Stimulated activated CD4-positive, alpha-beta T cell treated with anti-CD3 and anti-CD28 coated beads, Interleukin-1b, Interleukin-23, amount 100 ng/mL, for 24 hours (primary cell): ENCODE measurements around the gene SLC8A2.
"Not testable (repeated sequence)": the region's sequence is repeated elsewhere in the genome, so short reads cannot be mapped to it uniquely, and the experiment has no call there.

ENCODE experiments used
- DNase-seq, 4 experiments: peaks; one replicate each; pipeline ENCODE4 v3.0.0-alpha.2; 2020; ENCODE audit warnings: low read depth in 4 of 4, low spot score in 1 of 4

Gene SLC8A2

DNA sequence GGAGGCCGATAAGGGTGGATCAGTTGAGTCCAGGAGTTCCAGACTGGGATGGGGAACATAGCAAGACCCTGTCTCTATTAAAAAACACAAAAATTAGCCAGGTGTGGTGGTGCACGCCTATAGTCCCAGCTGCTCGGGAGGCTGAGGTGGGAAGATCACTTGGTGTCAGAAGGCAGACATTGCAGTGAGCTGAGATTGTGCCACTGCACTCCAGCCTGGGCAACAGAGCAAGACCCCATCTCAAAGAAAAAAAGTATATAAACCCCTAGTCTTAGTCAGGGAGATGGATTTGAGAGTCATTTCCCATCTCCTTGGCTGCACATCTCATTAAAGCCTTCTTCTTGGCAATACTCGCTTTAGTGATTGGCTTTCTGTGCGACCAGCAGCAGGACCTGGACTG lies 87.8 kb downstream of the SLC8A2 start:
- DNase-seq = not testable (repeated sequence)

- DNase-seq = no peak
Measured at GRCh38 chr19:47381653-47382279, 89.9 kb downstream of the SLC8A2 start.

- DNase-seq = no peak
Measured at GRCh38 chr19:47381121-47381520, 90.6 kb downstream of the SLC8A2 start.

DNA sequence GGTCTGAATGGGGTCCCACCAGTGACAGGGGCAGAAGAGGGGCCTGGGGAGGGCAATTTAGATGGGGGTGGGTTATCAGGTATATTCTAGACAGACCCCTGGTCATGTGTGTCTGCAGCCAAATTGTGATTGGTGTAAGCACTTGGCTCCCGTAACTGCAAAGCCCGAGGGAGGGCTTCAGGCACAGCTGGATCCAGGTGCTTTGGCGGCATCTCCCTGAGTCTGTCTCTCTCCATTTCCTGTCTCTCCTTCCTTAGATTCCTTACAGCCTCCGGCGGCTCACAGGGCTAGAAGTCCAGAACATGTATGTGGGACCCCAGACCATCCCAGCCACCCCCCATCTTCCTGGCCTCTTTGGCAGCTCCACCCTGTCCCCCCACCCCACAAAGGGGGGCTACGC lies 91.1 kb downstream of the SLC8A2 start:
- no peak for DNase-seq

GRCh38 chr19:47379381-47379938 lies 92.2 kb downstream of the SLC8A2 start:
- no peak for DNase-seq

GRCh38 chr19:47378246-47378645 lies 93.4 kb downstream of the SLC8A2 start:
- DNase-seq = no peak
